Measurements from ENCODE around the gene FABP1. TPM values are rescaled to one million over a fixed set of nuclear protein-coding genes. Genes with fewer than 3 reads are reported as not detected.

FABP1 gene
- polyA plus RNA-seq, 1 of the 3 experiments (the other 2 are of a cell fraction): not detected

DNA sequence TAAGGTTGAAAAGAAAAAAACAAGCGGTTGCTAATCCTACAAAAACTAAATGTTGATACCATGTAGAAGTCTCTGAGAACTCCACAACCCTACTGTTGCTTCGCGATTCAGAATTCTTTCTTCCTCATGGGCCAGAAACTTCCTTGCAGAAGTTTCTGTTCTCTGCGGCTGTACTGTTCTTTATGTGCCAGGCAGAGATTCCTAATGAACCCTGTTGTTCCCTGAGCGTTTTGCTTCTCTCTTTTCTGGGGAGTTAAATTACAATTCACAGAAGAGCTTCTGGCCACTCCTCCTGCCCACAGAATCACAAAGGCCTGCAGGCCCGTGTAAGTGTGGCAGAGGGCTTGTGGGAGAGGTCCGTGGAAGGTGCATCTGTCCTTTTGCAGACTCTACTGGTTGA is 40.5 kb upstream of the FABP1 start:
- Histone ChIP-seq H3K36me3 (replicated peaks in 1 of 2; ENCODE audit: control insufficient read depth in 1 of 2, insufficient read depth in 2 of 2, low read length in 1 of 2) (no peaks in the 10 kb centered on the region), H3K9me2 (no peaks in the 10 kb centered on the region), H3K27ac (ENCODE audit: low read depth in 2 of 2, low read length in 1 of 2) (no peak overlapping the region), H3F3A (replicated peaks; ENCODE audit: insufficient read depth) (no peaks in the 10 kb centered on the region), H3K4me3 (ENCODE audit: low read depth in 2 of 2, low read length in 1 of 2) (no peak overlapping the region), H4K20me1 (ENCODE audit: insufficient read depth) (no peaks in the 10 kb centered on the region), H3K79me2 (ENCODE audit: insufficient read depth) (no peaks in the 10 kb centered on the region), H3K9me3 (no peaks in the 10 kb centered on the region), H3K9ac (no peak overlapping the region), H3K4me2 (no peak overlapping the region), H3K4me1 (ENCODE audit: control insufficient read depth in 1 of 2, insufficient read depth in 2 of 2, low read depth in 1 of 2, low read length in 1 of 2) (no peaks in the 10 kb centered on the region), H3K27me3 (ENCODE audit: insufficient read depth) (no peaks in the 10 kb centered on the region; the same call in 1 of the 2 replicates), H2AFZ (ENCODE audit: low read depth) (no peak overlapping the region)
- ChIA-PET POLR2A (no interaction called here), CTCF (interaction anchor here (1.0 to 3.0 kb wide), 4 partner anchors 8 to 108 kb away, joined by 3 to 14 read pairs (median 8); no protein-coding TSS in a partner anchor)
- no peak for DNase-seq
- 74% methylated on average over 7 of the region's 7 CpGs for WGBS (ENCODE audit: low lambda C conversion rate)
- no peak for TF ChIP-seq TAF1 (IDR thresholded peaks at IDR 0.05; ENCODE audit: borderline replicate concordance, low read depth, low read length)
- TF ChIP-seq TEAD4 (IDR thresholded peaks at IDR 0.05; ENCODE audit: borderline replicate concordance, insufficient read depth): no peak
- TF ChIP-seq IRF3 (IDR thresholded peaks at IDR 0.05; ENCODE audit: low read depth, low read length): no peak
- TF ChIP-seq SMC3 (IDR thresholded peaks at IDR 0.05; ENCODE audit: low read depth, low read length): no peak
- no peak for TF ChIP-seq JUND (IDR thresholded peaks at IDR 0.05)
- TF ChIP-seq POLR2AphosphoS5 (IDR thresholded peaks at IDR 0.05; ENCODE audit: low read depth, low read length): no peak
- TF ChIP-seq FOSL2 (IDR thresholded peaks at IDR 0.05; ENCODE audit: borderline replicate concordance, low read depth): no peak

DNA sequence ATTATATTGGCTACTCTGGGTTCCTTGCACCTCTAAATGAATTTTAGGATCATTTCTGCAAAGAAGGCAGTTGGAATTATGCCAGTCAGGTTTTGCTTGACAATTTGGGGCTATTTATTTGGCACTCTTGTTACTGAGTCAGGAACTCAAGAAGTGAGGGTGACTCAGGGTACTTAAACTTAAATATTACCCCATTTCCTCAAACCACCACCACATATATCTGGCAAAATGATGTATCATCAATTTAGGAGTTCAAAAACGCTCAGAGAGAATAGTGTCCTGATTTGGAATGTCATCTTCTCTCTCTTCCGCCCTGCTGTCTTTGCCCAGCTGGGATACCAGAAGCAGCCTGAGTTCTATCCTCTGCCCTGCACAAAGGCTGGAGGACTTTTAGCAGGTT is 39.9 kb upstream of the FABP1 start:
- no peak for DNase-seq
- H3K4me2 ChIP-seq: no peak overlapping the region
- CTCF ChIA-PET: interaction anchor here (1.2 to 2.4 kb wide), 2 partner anchors 10 to 23 kb away, joined by 3 to 14 read pairs; no protein-coding TSS in a partner anchor
- no peaks in the 10 kb centered on the region for H3K79me2 ChIP-seq (ENCODE audit: insufficient read depth)
- no peaks in the 10 kb centered on the region; the same call in 1 of the 2 replicates for H3K27me3 ChIP-seq (ENCODE audit: insufficient read depth)
- H2AFZ ChIP-seq (ENCODE audit: low read depth): no peak overlapping the region
- no peaks in the 10 kb centered on the region for H3K9me2 ChIP-seq
- no peak overlapping the region for H3K4me3 ChIP-seq (ENCODE audit: low read depth in 2 of 2, low read length in 1 of 2)
- H3F3A ChIP-seq (replicated peaks; ENCODE audit: insufficient read depth): no peaks in the 10 kb centered on the region
- WGBS (ENCODE audit: low lambda C conversion rate): 39% methylated on average over 2 of the region's 2 CpGs
- POLR2A ChIA-PET: no interaction called here
- H3K36me3 ChIP-seq (replicated peaks in 1 of 2; ENCODE audit: control insufficient read depth in 1 of 2, insufficient read depth in 2 of 2, low read length in 1 of 2): no peaks in the 10 kb centered on the region
- no peaks in the 10 kb centered on the region for H3K4me1 ChIP-seq (ENCODE audit: control insufficient read depth in 1 of 2, insufficient read depth in 2 of 2, low read depth in 1 of 2, low read length in 1 of 2)
- no peaks in the 10 kb centered on the region for H3K9me3 ChIP-seq
- H4K20me1 ChIP-seq (ENCODE audit: insufficient read depth): no peaks in the 10 kb centered on the region
- H3K9ac ChIP-seq: no peak overlapping the region
- no peak for TF ChIP-seq RFX5 (IDR thresholded peaks at IDR 0.05; ENCODE audit: low read length)
- no peak for TF ChIP-seq GATA2 (CRISPR knock-in tag; IDR thresholded peaks at IDR 0.05)
- TF ChIP-seq NFIC (IDR thresholded peaks at IDR 0.05; ENCODE audit: borderline replicate concordance): no peak
- no peak for TF ChIP-seq TAF1 (IDR thresholded peaks at IDR 0.05; ENCODE audit: borderline replicate concordance, low read depth, low read length)
- TF ChIP-seq CTCF (IDR thresholded peaks at IDR 0.05): no peak
- TF ChIP-seq EP300 (IDR thresholded peaks at IDR 0.05; ENCODE audit: borderline replicate concordance in 1 of 2, low read depth in 1 of 2, low read length in 1 of 2): no peak
- TF ChIP-seq, protein P1, sequence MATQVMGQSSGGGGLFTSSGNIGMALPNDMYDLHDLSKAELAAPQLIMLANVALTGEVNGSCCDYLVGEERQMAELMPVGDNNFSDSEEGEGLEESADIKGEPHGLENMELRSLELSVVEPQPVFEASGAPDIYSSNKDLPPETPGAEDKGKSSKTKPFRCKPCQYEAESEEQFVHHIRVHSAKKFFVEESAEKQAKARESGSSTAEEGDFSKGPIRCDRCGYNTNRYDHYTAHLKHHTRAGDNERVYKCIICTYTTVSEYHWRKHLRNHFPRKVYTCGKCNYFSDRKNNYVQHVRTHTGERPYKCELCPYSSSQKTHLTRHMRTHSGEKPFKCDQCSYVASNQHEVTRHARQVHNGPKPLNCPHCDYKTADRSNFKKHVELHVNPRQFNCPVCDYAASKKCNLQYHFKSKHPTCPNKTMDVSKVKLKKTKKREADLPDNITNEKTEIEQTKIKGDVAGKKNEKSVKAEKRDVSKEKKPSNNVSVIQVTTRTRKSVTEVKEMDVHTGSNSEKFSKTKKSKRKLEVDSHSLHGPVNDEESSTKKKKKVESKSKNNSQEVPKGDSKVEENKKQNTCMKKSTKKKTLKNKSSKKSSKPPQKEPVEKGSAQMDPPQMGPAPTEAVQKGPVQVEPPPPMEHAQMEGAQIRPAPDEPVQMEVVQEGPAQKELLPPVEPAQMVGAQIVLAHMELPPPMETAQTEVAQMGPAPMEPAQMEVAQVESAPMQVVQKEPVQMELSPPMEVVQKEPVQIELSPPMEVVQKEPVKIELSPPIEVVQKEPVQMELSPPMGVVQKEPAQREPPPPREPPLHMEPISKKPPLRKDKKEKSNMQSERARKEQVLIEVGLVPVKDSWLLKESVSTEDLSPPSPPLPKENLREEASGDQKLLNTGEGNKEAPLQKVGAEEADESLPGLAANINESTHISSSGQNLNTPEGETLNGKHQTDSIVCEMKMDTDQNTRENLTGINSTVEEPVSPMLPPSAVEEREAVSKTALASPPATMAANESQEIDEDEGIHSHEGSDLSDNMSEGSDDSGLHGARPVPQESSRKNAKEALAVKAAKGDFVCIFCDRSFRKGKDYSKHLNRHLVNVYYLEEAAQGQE (IDR thresholded peaks at IDR 0.05; ENCODE audit: low read depth, low read length): no peak
- TF ChIP-seq ELF1 (IDR thresholded peaks at IDR 0.05): no peak
- TF ChIP-seq SMC3 (IDR thresholded peaks at IDR 0.05; ENCODE audit: low read depth, low read length): no peak
- TF ChIP-seq GABPA (IDR thresholded peaks at IDR 0.05; ENCODE audit: low read depth): no peak
- no peak for TF ChIP-seq CHD2 (IDR thresholded peaks at IDR 0.05; ENCODE audit: low read length, partially characterized antibody)
- no peak for TF ChIP-seq IRF3 (IDR thresholded peaks at IDR 0.05; ENCODE audit: low read depth, low read length)
- TF ChIP-seq JUND (IDR thresholded peaks at IDR 0.05): no peak
- TF ChIP-seq USF1 (IDR thresholded peaks at IDR 0.05; ENCODE audit: borderline replicate concordance, low read depth): no peak
- H3K27ac ChIP-seq (ENCODE audit: low read depth in 2 of 2, low read length in 1 of 2): no peak overlapping the region

Data from SK-N-SH (cell line).